CD4-positive, alpha-beta memory T cell (primary cell): Measurements from ENCODE around the gene FIBCD1. TPM values are rescaled to one million over a fixed set of nuclear protein-coding genes. Genes with fewer than 3 reads are reported as not detected.

Experiments
- CTCF ChIA-PET: fragments of 350-600 bp; sonication (Branson Sonifier 250); formaldehyde crosslinking; loops from one replicate; lab custom pipeline; 2021; ENCODE audit warnings: inconsistent platforms; ENCODE audit not compliant: partially characterized antibody; lab: Charles Lee
- POLR2A ChIA-PET: fragments of 350-600 bp; sonication (Branson Sonifier 250); formaldehyde crosslinking; loops from one replicate; lab custom pipeline; 2021; ENCODE audit not compliant: partially characterized antibody; lab: Charles Lee
- DNase-seq, 5 donors: peaks; one replicate each; pipeline versions ENCODE4 v3.0.0 to v3.0.0-alpha.2; 2020 to 2022; ENCODE audit warnings: mixed read lengths in 1 of 5
- H3K27ac ChIP-seq: one replicate; pipeline ENCODE4 v1.7.0; 2013; ENCODE audit warnings: low read depth, low read length
- H3K27me3 ChIP-seq: 2 replicates; pipeline ENCODE4 v1.7.0; 2013; ENCODE audit warnings: mild to moderate bottlenecking, low read length, moderate library complexity; ENCODE audit not compliant: insufficient read depth
- H3K36me3 ChIP-seq: 2 replicates; pipeline ENCODE4 v1.7.0; 2013; ENCODE audit warnings: mild to moderate bottlenecking, low read length, moderate library complexity; ENCODE audit not compliant: insufficient read depth
- H3K4me1 ChIP-seq: 2 replicates; pipeline ENCODE4 v1.7.0; 2013; ENCODE audit warnings: mild to moderate bottlenecking, low read length, moderate library complexity; ENCODE audit not compliant: insufficient read depth
- H3K4me3 ChIP-seq, 2 donors: one replicate each; pipeline ENCODE4 v1.7.0; 2013; ENCODE audit warnings: low read length in 2 of 2, mild to moderate bottlenecking in 1 of 2
- H3K9me3 ChIP-seq, 2 donors: one replicate each; pipeline ENCODE4 v1.7.0; 2013; ENCODE audit warnings: low read length in 2 of 2, control low read depth in 1 of 2; ENCODE audit not compliant: control insufficient read depth in 1 of 2
- H3K27ac Mint-ChIP-seq, 7 donors: one replicate each; pipeline ENCODE4 v1.8.0; 2020 to 2021; ENCODE audit warnings: mixed read lengths in 7 of 7, mild to moderate bottlenecking in 6 of 7, inconsistent platforms in 3 of 7, moderate library complexity in 3 of 7
- H3K27me3 Mint-ChIP-seq, 2 donors: one replicate each; pipeline ENCODE4 v1.8.0; 2020 to 2021; ENCODE audit warnings: mixed read lengths in 2 of 2
- H3K36me3 Mint-ChIP-seq, 2 donors: one replicate each; pipeline ENCODE4 v1.8.0; 2020 to 2021; ENCODE audit warnings: mixed read lengths in 2 of 2, inconsistent platforms in 1 of 2, mild to moderate bottlenecking in 1 of 2
- H3K4me1 Mint-ChIP-seq, 4 donors: one replicate each; pipeline ENCODE4 v1.8.0; 2020 to 2021; ENCODE audit warnings: mixed read lengths in 4 of 4, mild to moderate bottlenecking in 1 of 4
- H3K4me3 Mint-ChIP-seq, 8 donors: one replicate each; pipeline ENCODE4 v1.8.0; 2020 to 2021; ENCODE audit warnings: mixed read lengths in 8 of 8, mild to moderate bottlenecking in 7 of 8, moderate library complexity in 6 of 8, inconsistent platforms in 3 of 8
- H3K9me3 Mint-ChIP-seq, 8 donors: one replicate each; pipeline ENCODE4 v1.8.0; 2020 to 2021; ENCODE audit warnings: mixed read lengths in 8 of 8, mild to moderate bottlenecking in 5 of 8, inconsistent platforms in 3 of 8, moderate library complexity in 1 of 8
- intact Hi-C: fragments of 100-400 bp; cut with micrococcal nuclease; formaldehyde crosslinking; loops from one replicate; pipeline ENCODE4 v1.15.1; 2023
- polyA plus RNA-seq, 2 donors: library from polyadenylated mRNA; unstranded; fragments of 300-500 nt; fragmentation: Illumina TruSeq; gene quantifications; one replicate each; pipeline ENCODE4 v1.2.3, GENCODE V29; 2021
- total RNA-seq, 2 experiments: library from RNA; stranded (reverse); gene quantifications; one replicate each; pipeline ENCODE4 v1.2.3, GENCODE V29; 2021

Gene FIBCD1
- total and polyA plus RNA-seq, 4 experiments from 2014 or later, result not detected

DNA sequence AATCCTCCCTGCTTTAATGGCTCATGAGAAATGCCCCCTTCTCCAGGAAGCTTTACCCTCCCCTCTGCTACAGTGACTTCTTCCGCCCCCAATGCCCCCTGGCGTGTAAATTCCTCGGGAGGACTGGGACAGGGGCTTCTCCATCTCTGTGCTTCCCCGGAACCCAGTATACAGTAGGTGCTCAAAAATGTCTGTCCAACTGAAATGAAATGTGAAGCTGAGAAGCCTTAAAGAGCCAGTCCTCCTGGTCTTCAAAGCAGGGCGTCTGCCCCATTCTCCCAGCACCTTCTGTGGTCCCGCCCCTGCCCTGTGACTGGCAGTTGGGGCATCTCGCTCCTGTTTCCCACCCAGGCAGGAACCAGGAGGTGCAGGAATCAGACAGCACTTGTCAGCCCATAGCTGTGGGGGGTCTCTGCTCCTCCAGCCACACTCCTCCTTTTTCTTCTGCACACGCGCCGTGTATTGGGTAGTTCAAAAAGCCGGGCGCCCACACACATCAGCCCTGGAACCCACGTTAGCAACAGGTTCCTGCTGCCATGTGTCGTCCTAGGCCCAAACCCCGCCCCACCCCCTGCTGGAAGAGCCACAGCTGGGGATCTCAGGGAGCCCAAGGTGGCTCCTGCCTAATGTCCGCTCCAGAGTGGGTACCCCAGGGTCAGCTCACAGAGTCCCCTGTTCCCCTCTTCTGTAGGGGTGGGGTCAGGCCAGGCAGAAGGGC is 16.0 kb downstream of the FIBCD1 start:
- Histone ChIP-seq H3K4me1 (no peaks in the 10 kb centered on the region), H3K9me3 (no peaks in the 10 kb centered on the region), H3K27me3 (no peaks in the 10 kb centered on the region), H3K27ac (no peak overlapping the region), H3K36me3 (no peaks in the 10 kb centered on the region), H3K4me3 (no peak overlapping the region)
- peaks cover 6 to 8% of the 10 kb centered on the region in 2 donors for H3K27me3 Mint-ChIP-seq
- H3K4me1 Mint-ChIP-seq, result no peaks in the 10 kb centered on the region
- ChIA-PET POLR2A (no interaction called here), CTCF (no interaction called here)
- no peaks in the 10 kb centered on the region for H3K36me3 Mint-ChIP-seq
- no peaks in the 10 kb centered on the region for H3K9me3 Mint-ChIP-seq
- DNase-seq, result peak in 1 of 5 donors; percentile 19
- intact Hi-C loops, result no loop called here
- H3K27ac Mint-ChIP-seq, result no peak overlapping the region
- no peak overlapping the region for H3K4me3 Mint-ChIP-seq

DNA sequence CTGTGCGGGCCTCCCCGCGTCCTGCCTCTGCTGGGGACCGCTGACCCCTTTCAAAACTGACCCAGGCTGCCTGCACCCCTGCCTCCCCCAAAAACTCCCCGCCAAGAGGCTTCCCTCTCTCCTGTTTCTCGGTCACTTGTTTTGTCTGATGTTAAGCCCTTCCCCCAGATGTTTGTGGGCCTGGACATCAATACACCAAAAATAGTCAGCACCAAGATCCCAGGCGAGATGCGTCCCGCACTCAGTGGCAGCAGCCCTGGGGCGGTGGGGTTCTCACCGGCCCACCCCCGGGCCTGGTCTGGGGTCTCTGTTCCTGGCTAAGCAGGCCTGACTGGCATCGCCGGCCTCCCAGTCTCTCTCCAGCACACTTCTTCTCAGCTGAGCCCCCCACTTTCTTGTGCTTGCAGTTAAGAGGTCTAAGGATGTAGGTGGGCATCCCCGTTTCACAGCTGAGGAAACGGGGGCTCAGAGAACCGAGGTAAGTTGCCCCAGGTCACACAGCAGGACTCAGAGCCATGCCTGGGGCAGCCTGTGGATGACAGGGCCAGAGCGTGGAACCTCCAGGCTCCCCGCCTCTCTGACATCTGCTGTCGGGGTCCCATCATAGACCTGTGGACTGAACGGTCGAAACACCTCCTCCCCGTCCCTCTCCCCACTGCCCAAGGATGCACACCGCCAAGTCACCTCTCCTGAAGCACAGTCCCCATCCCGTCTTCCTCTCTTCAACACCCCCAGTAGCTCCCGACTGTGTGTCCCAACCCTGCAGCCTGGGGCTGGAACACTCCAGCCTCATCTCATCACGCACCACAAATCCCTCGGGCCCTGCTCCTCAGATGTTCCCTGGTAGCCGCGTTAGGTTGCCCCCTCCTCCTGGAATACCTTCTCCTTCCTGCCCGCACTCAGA is 16.8 kb downstream of the FIBCD1 start:
- no peaks in the 10 kb centered on the region for H3K36me3 ChIP-seq
- no peaks in the 10 kb centered on the region for H3K9me3 ChIP-seq
- peak in 1 of 5 donors; percentile 7 for DNase-seq
- ChIA-PET CTCF (no interaction called here), POLR2A (no interaction called here)
- no peak overlapping the region for H3K27ac ChIP-seq
- peaks cover 6 to 8% of the 10 kb centered on the region in 2 donors for H3K27me3 Mint-ChIP-seq
- H3K4me1 ChIP-seq, result no peaks in the 10 kb centered on the region
- H3K27ac Mint-ChIP-seq, result no peak overlapping the region
- H3K36me3 Mint-ChIP-seq, result no peaks in the 10 kb centered on the region
- no peaks in the 10 kb centered on the region for H3K9me3 Mint-ChIP-seq
- intact Hi-C loops, result no loop called here
- H3K4me3 Mint-ChIP-seq, result no peak overlapping the region
- no peaks in the 10 kb centered on the region for H3K4me1 Mint-ChIP-seq
- H3K27me3 ChIP-seq, result no peaks in the 10 kb centered on the region
- H3K4me3 ChIP-seq, result no peak overlapping the region

DNA sequence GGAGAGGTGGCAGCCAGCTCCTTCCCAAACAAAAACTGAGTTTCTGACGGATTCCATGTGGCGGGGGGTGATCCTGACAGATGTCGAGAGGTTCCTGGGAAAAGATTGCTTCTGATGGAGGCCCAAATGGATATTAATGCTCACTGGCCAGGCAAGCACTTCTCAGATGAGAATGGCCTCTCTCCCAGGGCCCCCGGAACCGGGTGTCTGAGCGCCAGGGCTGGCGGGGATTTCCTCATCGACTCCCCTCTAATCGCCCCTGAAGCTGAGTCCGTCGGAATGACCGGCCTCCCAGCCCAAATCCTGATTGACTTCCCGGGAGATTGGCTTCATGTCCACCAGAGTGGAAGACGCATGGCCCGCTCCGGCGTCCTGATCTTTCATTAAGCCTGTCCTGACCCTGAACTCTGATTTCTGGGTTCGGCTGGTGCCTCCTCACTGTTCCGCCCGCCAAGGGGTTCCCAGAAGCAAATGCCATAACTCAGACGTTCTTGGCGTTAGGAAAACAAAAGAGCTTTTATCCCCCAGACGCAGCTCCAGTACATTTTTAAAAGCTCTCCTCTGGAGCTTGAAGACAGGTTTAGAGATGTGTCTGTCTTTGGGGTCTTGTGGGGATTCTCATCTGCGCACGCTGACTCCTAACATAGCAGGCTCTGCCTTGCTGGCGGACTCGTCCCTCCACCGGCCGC is 17.6 kb downstream of the FIBCD1 start:
- Histone ChIP-seq H3K36me3 (no peaks in the 10 kb centered on the region), H3K27me3 (no peaks in the 10 kb centered on the region), H3K9me3 (no peaks in the 10 kb centered on the region), H3K27ac (no peak overlapping the region), H3K4me3 (no peak overlapping the region), H3K4me1 (no peaks in the 10 kb centered on the region)
- ChIA-PET POLR2A (no interaction called here), CTCF (no interaction called here)
- intact Hi-C loops, result no loop called here
- Mint-ChIP-seq H3K27me3 (peaks cover 6 to 8% of the 10 kb centered on the region in 2 donors), H3K4me1 (no peaks in the 10 kb centered on the region), H3K36me3 (no peaks in the 10 kb centered on the region), H3K9me3 (no peaks in the 10 kb centered on the region), H3K4me3 (no peak overlapping the region), H3K27ac (peak overlapping the region in 1 of 7 donors; percentile 22)
- no peak for DNase-seq

DNA sequence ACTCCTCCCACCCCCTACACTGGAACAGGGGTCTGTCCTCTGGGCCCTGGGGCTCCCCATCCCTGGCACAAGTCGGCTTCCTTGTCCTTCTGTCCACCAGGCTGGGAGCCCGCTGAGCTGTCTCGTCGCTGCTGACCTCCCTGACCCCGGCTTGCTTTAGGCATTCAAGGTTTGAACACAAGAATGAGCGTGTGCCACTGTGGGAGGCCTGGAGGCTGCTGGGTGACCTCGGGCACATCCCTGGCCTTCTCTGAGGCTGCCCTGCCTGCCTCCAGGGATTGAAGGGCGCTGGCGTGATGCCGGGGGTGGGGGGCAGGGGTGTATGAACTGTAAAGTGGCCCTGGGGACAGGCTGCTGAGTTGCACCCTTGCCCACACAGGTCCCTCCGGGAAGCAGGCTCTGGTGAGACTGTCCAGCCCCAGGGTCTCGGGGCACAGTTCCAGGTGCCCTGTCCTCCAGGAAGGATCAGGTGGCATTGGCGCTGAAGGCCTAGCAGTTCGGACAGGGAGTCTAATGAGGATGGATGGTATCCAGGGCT is 18.2 kb downstream of the FIBCD1 start:
- Mint-ChIP-seq H3K4me3 (no peak overlapping the region), H3K27me3 (peaks cover 6 to 8% of the 10 kb centered on the region in 2 donors), H3K4me1 (no peaks in the 10 kb centered on the region), H3K27ac (no peak overlapping the region), H3K9me3 (no peaks in the 10 kb centered on the region), H3K36me3 (no peaks in the 10 kb centered on the region)
- H3K36me3 ChIP-seq, result no peaks in the 10 kb centered on the region
- H3K4me3 ChIP-seq, result no peak overlapping the region
- POLR2A ChIA-PET, result no interaction called here
- intact Hi-C loops, result no loop called here
- no peak overlapping the region for H3K27ac ChIP-seq
- no peaks in the 10 kb centered on the region for H3K9me3 ChIP-seq
- no peaks in the 10 kb centered on the region for H3K27me3 ChIP-seq
- CTCF ChIA-PET, result no interaction called here
- peak in 1 of 5 donors; percentile 15 for DNase-seq
- no peaks in the 10 kb centered on the region for H3K4me1 ChIP-seq

DNA sequence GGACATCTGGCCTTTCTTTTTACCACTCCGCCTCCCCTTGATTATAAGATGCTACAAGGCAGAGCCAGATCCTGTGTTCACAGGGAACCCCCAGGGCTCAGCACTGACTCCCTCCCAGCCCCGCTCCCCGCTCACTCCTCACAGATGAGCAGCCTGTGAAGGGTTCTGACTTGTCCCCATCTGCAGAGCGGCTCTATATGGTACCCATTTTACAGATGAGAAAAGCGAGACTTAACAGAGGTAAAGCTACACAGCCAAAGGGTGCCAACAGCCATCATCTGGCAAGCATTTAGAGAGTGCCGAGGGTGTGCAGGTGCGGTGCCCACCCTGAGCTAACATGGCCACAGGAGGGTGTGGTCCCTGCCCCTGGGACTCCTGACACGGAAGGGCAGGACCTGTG is 18.8 kb downstream of the FIBCD1 start:
- no peaks in the 10 kb centered on the region for H3K27me3 ChIP-seq

DNA sequence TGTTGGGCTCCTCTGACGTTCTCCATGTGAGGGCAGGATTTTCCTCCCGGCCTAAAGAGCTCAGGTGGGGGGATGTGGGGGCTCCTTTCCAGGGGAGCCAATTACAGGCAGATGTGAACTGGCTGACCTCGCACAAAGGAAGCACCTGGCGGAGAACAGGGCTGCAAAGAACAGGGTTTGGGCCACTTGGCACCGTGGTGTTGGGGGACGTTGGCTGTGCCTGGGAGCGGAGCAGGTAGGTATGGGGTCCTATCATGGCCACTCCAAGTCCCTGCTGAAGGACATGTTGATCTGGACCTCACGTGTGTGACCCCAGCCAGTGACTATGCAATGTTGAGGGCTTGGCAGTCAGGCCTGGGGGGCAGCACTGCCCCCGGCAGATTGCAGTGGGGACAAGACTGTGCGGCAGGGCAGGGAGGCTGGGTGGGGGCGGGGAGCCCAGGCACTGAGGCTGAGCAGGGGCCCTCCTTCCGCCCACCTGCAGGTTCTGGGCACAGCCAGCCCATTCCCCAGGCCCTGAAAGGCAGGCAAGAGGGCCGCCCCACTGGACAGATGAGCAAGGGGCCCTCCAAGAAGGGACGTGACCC is 19.4 kb downstream of the FIBCD1 start:
- Histone ChIP-seq H3K27me3 (no peaks in the 10 kb centered on the region), H3K9me3 (no peaks in the 10 kb centered on the region), H3K36me3 (no peaks in the 10 kb centered on the region), H3K4me1 (no peaks in the 10 kb centered on the region), H3K4me3 (no peak overlapping the region), H3K27ac (no peak overlapping the region)
- no peaks in the 10 kb centered on the region for H3K9me3 Mint-ChIP-seq
- H3K36me3 Mint-ChIP-seq, result no peaks in the 10 kb centered on the region
- no peak overlapping the region for H3K27ac Mint-ChIP-seq
- no peak for DNase-seq
- no peak overlapping the region for H3K4me3 Mint-ChIP-seq
- ChIA-PET POLR2A (no interaction called here), CTCF (no interaction called here)
- H3K27me3 Mint-ChIP-seq, result peaks cover 6 to 8% of the 10 kb centered on the region in 2 donors
- intact Hi-C loops, result no loop called here
- H3K4me1 Mint-ChIP-seq, result no peaks in the 10 kb centered on the region

More for the DNA sequence above, 18.8 kb downstream of the FIBCD1 start:
- Mint-ChIP-seq H3K27ac (no peak overlapping the region), H3K4me3 (no peak overlapping the region), H3K9me3 (no peaks in the 10 kb centered on the region), H3K4me1 (no peaks in the 10 kb centered on the region), H3K36me3 (no peaks in the 10 kb centered on the region), H3K27me3 (peaks cover 6 to 8% of the 10 kb centered on the region in 2 donors)
- H3K4me3 ChIP-seq, result no peak overlapping the region
- H3K4me1 ChIP-seq, result no peaks in the 10 kb centered on the region
- ChIA-PET CTCF (no interaction called here), POLR2A (no interaction called here)
- H3K9me3 ChIP-seq, result no peaks in the 10 kb centered on the region
- DNase-seq, result peak in 1 of 5 donors; percentile 17
- intact Hi-C loops, result no loop called here
- no peaks in the 10 kb centered on the region for H3K36me3 ChIP-seq
- no peak overlapping the region for H3K27ac ChIP-seq
